HepG2 (cell line): ENCODE data around the gene CACNA2D3. TPM values are rescaled to one million over a fixed set of nuclear protein-coding genes. Genes with fewer than 3 reads are reported as not detected.

Experiments used
- ATAC-seq: fragments of 200-7000 bp; cut with Tn5 transposase; 3 replicates; pipeline ENCODE4 v1.9.1; 2020; ENCODE audit warnings: mild to moderate bottlenecking, moderate library complexity
- BruUV-seq: library from RNA; stranded (reverse); fragments of 400-500 nt; replicated peaks from 2 replicates; lab custom pipeline; 2021; lab: Mats Ljungman, UMichigan
- CTCF ChIA-PET: fragments of 300-600 bp; formaldehyde crosslinking; extraction: SDS; loops from one replicate; lab custom pipeline; 2021; ENCODE audit warnings: low total read pairs, inconsistent platforms, low intra/inter-chr PET ratio; lab: Yijun Ruan, JAX
- POLR2A ChIA-PET: fragments of 350-600 bp; sonication (Branson Sonifier 250); formaldehyde crosslinking; loops from one replicate; lab custom pipeline; 2020; ENCODE audit warnings: antibody characterized with exemption, inconsistent platforms; lab: Yijun Ruan, JAX
- DNase-seq: peaks from one replicate; pipeline ENCODE4 v3.0.0-alpha.2; 2015; ENCODE audit warnings: low spot score
- FAIRE-seq: peaks from 3 replicates; lab custom pipeline; 2011; peaks lifted over from hg19 to GRCh38; lab: Jason Lieb, UNC
- H2AFZ ChIP-seq: one replicate; pipeline ENCODE4 v1.6.1; 2011; ENCODE audit warnings: low read length, inconsistent platforms
- H3K27ac ChIP-seq: fragments of 300-600 bp; 3 replicates; pipeline ENCODE4 v1.8.0; 2011; ENCODE audit warnings: mixed run types, mild to moderate bottlenecking, mixed read lengths, low read length, inconsistent platforms; ENCODE audit not compliant: insufficient read depth; ENCODE audit errors: extremely low read length
- H3K27me3 ChIP-seq, 2 experiments: fragments of 200-600 bp in 1 of 2; 2 replicates in 1 of 2; 3 replicates in 1 of 2; pipeline versions ENCODE4 v1.6.0 to v1.8.0; 2011; ENCODE audit warnings: low read length in 2 of 2, mild to moderate bottlenecking in 2 of 2, moderate library complexity in 2 of 2, inconsistent platforms in 1 of 2; ENCODE audit not compliant: insufficient read depth in 2 of 2, control insufficient read depth in 1 of 2
- H3K36me3 ChIP-seq, 2 experiments: fragments of 200-600 bp in 1 of 2; replicated peaks in 1 of 2; 2 replicates in 1 of 2; 3 replicates in 1 of 2; pipeline versions ENCODE4 v1.5.1 to v1.8.0; 2011; ENCODE audit warnings: low read length in 2 of 2, inconsistent platforms in 1 of 2; ENCODE audit not compliant: insufficient read depth in 2 of 2, control insufficient read depth in 1 of 2
- H3K4me1 ChIP-seq: 2 replicates; pipeline ENCODE4 v1.5.1; 2012; ENCODE audit warnings: low read length, inconsistent platforms; ENCODE audit not compliant: insufficient read depth
- H3K4me2 ChIP-seq: 2 replicates; pipeline ENCODE4 v1.6.0; 2011; ENCODE audit warnings: low read depth, low read length, inconsistent platforms
- H3K4me3 ChIP-seq, 3 experiments: fragments of 200-600 bp in 1 of 3; sonication (generic), shearing (Covaris generic) in 1 of 3; replicated peaks in 1 of 3; 2 replicates each; pipeline ENCODE4 v1.5.1; 2011 to 2016; ENCODE audit warnings: low read length in 3 of 3, inconsistent platforms in 2 of 3, low read depth in 2 of 3, mild to moderate bottlenecking in 2 of 3, control low read depth in 1 of 3, mixed read lengths in 1 of 3; ENCODE audit not compliant: insufficient read depth in 1 of 3
- H3K79me2 ChIP-seq: one replicate; pipeline ENCODE4 v1.6.1; 2011; ENCODE audit warnings: low read length, inconsistent platforms; ENCODE audit not compliant: insufficient read depth
- H3K9ac ChIP-seq: 2 replicates; pipeline ENCODE4 v1.6.0; 2011; ENCODE audit warnings: mild to moderate bottlenecking, low read depth, low read length, inconsistent platforms; ENCODE audit not compliant: insufficient read depth
- H3K9me3 ChIP-seq: 2 replicates; pipeline ENCODE4 v1.5.1; 2012; ENCODE audit warnings: mild to moderate bottlenecking, low read length
- H4K20me1 ChIP-seq: 2 replicates; pipeline ENCODE4 v1.6.0; 2011; ENCODE audit warnings: inconsistent platforms, mild to moderate bottlenecking, low read length, moderate library complexity; ENCODE audit not compliant: insufficient read depth
- BORCS8-MEF2B ChIP-seq: sonication (generic); formaldehyde crosslinking; IDR thresholded peaks from 2 replicates; pipeline ENCODE4 v1.8.0; 2022; ENCODE audit warnings: mild to moderate bottlenecking, missing genetic modification reagents
- CBX5 ChIP-seq: sonication (generic); formaldehyde crosslinking; IDR thresholded peaks from 2 replicates; pipeline ENCODE4 v1.4.0; 2020; ENCODE audit warnings: missing genetic modification reagents, borderline replicate concordance
- FIP1L1 ChIP-seq: fragments of 200-400 bp; formaldehyde crosslinking; IDR thresholded peaks from 2 replicates; pipeline ENCODE4 v1.6.1; 2018; ENCODE audit warnings: low read depth, mild to moderate bottlenecking, low read length, moderate library complexity, borderline replicate concordance; ENCODE audit not compliant: insufficient read depth
- HES4 ChIP-seq: sonication (generic); formaldehyde crosslinking; IDR thresholded peaks from 2 replicates; pipeline ENCODE4 v1.9.0; 2021; ENCODE audit warnings: mild to moderate bottlenecking, missing genetic modification reagents, borderline replicate concordance
- IRX3 ChIP-seq: sonication (generic); formaldehyde crosslinking; IDR thresholded peaks from 2 replicates; pipeline ENCODE4 v1.8.1; 2023; ENCODE audit warnings: mild to moderate bottlenecking, low read depth, missing genetic modification reagents, borderline replicate concordance
- MIER2 ChIP-seq: IDR thresholded peaks from 2 replicates; pipeline ENCODE4 v1.6.1; 2016; ENCODE audit warnings: missing biosample characterization, missing genetic modification reagents
- NFIC ChIP-seq: IDR thresholded peaks from 2 replicates; pipeline ENCODE4 v1.6.1; 2012; ENCODE audit warnings: mild to moderate bottlenecking, low read length, inconsistent platforms
- PRMT3 ChIP-seq: sonication (generic); formaldehyde crosslinking; IDR thresholded peaks from 2 replicates; pipeline ENCODE4 v1.8.1; 2022; ENCODE audit warnings: low read depth, mild to moderate bottlenecking, moderate library complexity, missing genetic modification reagents, borderline replicate concordance
- SP1 ChIP-seq, 2 experiments: fragments of 450-650 bp in 1 of 2; sonication (generic) in 1 of 2; formaldehyde crosslinking in 1 of 2; IDR thresholded peaks; 2 replicates each; pipeline versions ENCODE4 v1.4.0 to v1.6.1; 2016 to 2020; ENCODE audit warnings: missing genetic modification reagents in 1 of 2
- SPEN ChIP-seq: sonication (generic); formaldehyde crosslinking; IDR thresholded peaks from 2 replicates; pipeline ENCODE4 v1.5.1; 2020; ENCODE audit warnings: low read depth, mild to moderate bottlenecking, missing genetic modification reagents
- ZNF460 ChIP-seq: sonication (generic); formaldehyde crosslinking; IDR thresholded peaks from 2 replicates; pipeline ENCODE4 v1.5.1; 2020; ENCODE audit warnings: missing genetic modification reagents, mild to moderate bottlenecking, borderline replicate concordance
- ZNF879 ChIP-seq: sonication (generic); formaldehyde crosslinking; IDR thresholded peaks from 2 replicates; pipeline ENCODE4 v1.8.1; 2023; ENCODE audit warnings: missing genetic modification reagents
- ZSCAN20 ChIP-seq: sonication (generic); formaldehyde crosslinking; IDR thresholded peaks from 2 replicates; pipeline ENCODE4 v1.4.0; 2020; ENCODE audit warnings: missing genetic modification reagents, mild to moderate bottlenecking, borderline replicate concordance
- in situ Hi-C: cut with HindIII; loops from 2 replicates; pipeline ENCODE4 v1.10.0; 2017; ENCODE audit warnings: low pct_unique_long_range_greater_than_20kb; ENCODE audit not compliant: extremely low pct_ligation_motif_present
- intact Hi-C: fragments of 100-400 bp; cut with micrococcal nuclease; formaldehyde crosslinking; loops from one replicate; pipeline ENCODE4 v1.10.0; 2022; ENCODE audit not compliant: unreplicated experiment
- polyA plus RNA-seq, 8 experiments: library from polyadenylated mRNA; depleted of rRNA in 3 of 8; stranded (reverse) in 7 of 8; unstranded in 1 of 8; fragments of >200 nt; fragmentation: Illumina TruSeq in 4 of 8; extraction: Trizol in 4 of 8; gene quantifications; 2 replicates each; pipeline versions ENCODE4 v1.2.1 to v1.2.3, GENCODE V29; 2011 to 2016; ENCODE audit warnings: low read depth in 4 of 8, missing spikeins in 1 of 8, mixed read lengths in 1 of 8; ENCODE audit not compliant: insufficient read depth in 1 of 8
- total RNA-seq, 5 experiments: library from RNA; depleted of rRNA; stranded (reverse); fragments of >200 nt; fragmentation: Illumina TruSeq; extraction: Trizol; gene quantifications; 2 replicates each; pipeline ENCODE4 v1.2.3, GENCODE V29; 2016; ENCODE audit warnings: low read depth in 1 of 5
- TF ChIP-seq, protein P1 (sequence below): sonication (generic); formaldehyde crosslinking; IDR thresholded peaks from 2 replicates; pipeline ENCODE4 v1.4.0; 2020; ENCODE audit warnings: missing genetic modification reagents
- TF ChIP-seq, protein P2 (sequence below): sonication (generic); formaldehyde crosslinking; IDR thresholded peaks from 2 replicates; pipeline ENCODE4 v1.4.0; 2020; ENCODE audit warnings: missing genetic modification reagents

Gene CACNA2D3
- total and polyA plus RNA-seq, 2 of the 13 experiments (the other 11 are each of a cell fraction or from before 2014, with no cell fraction given) = not detected

DNA sequence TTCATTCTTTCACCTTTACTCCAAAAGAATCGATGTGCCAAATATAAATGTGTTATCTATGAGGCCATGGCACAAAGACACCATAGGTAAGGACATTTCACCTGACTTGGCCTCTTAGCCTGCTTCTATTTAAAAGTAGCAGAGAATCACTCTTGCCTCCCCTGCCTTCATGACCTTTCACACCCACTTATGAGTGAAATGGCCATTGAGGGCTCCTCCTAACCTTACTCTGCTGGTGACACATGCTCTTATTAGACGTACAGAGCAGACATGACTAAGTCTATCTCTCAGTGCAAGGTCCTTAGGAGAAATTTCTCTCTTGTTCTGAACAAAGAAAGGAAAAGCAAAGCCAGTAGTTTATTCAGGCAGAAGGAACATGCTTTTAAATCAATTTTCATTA lies 654.8 kb downstream of the CACNA2D3 start (continued):
- TF ChIP-seq, protein P1, sequence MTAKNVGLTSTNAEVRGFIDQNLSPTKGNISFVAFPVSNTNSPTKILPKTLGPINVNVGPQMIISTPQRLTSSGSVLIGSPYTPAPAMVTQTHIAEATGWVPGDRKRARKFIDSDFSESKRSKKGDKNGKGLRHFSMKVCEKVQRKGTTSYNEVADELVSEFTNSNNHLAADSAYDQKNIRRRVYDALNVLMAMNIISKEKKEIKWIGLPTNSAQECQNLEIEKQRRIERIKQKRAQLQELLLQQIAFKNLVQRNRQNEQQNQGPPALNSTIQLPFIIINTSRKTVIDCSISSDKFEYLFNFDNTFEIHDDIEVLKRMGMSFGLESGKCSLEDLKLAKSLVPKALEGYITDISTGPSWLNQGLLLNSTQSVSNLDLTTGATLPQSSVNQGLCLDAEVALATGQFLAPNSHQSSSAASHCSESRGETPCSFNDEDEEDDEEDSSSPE = no peak
- TF ChIP-seq HES4 (CRISPR knock-in tag) = no peak
- no peak for TF ChIP-seq ZNF879 (CRISPR knock-in tag)

DNA sequence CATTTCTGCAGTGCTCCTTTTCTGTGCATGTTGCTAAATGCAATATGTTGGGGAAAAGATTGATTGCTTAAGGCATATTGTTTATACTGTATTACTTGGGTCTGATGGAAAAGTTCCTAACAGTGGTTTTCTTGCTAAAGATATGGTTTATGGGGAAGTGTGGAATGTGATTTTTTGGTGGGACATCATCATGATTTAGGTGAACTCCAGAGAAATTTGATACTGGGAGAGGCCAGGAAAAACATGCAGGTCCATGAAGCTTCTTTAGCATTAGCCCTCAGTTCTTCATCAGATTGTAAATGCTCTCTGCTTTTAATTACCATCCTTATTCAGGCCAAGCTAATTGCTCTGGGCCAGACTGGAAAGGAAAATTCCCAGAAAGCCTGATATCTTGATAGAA lies 658.0 kb downstream of the CACNA2D3 start:
- Histone ChIP-seq H2AFZ (no peak overlapping the region), H3K4me3 (no peak overlapping the region), H3K4me2 (no peak overlapping the region), H3K9ac (no peak overlapping the region), H3K27ac (no peak overlapping the region), H3K27me3 (peaks cover 0 to 3% of the 10 kb centered on the region in 2 experiments; a peak in 1 of 5 replicates), H3K79me2 (no peaks in the 10 kb centered on the region), H4K20me1 (no peaks in the 10 kb centered on the region), H3K36me3 (no peaks in the 10 kb centered on the region), H3K9me3 (no peaks in the 10 kb centered on the region), H3K4me1 (no peaks in the 10 kb centered on the region)
- ChIA-PET POLR2A (no interaction called here), CTCF (no interaction called here)
- intact Hi-C loops = no loop called here
- FAIRE-seq (no peak), ATAC-seq (no peak), DNase-seq (no peak)
- in situ Hi-C loops = no loop called here
- no TSS peak for BruUV-seq
- TF ChIP-seq IRX3 (no peak), SPEN (CRISPR knock-in tag) (no peak), NFIC (no peak), ZSCAN20 (CRISPR knock-in tag) (no peak), FIP1L1 (no peak), ZNF460 (CRISPR knock-in tag) (no peak), SP1 (IDR thresholded peaks at IDR 0.05) (no peak), SP1 (CRISPR knock-in tag; IDR thresholded peaks at IDR 0.05) (no peak), PRMT3 (CRISPR knock-in tag) (no peak), BORCS8-MEF2B (CRISPR knock-in tag) (no peak), CBX5 (CRISPR knock-in tag) (no peak), MIER2 (CRISPR knock-in tag) (no peak)
- TF ChIP-seq, protein P2, sequence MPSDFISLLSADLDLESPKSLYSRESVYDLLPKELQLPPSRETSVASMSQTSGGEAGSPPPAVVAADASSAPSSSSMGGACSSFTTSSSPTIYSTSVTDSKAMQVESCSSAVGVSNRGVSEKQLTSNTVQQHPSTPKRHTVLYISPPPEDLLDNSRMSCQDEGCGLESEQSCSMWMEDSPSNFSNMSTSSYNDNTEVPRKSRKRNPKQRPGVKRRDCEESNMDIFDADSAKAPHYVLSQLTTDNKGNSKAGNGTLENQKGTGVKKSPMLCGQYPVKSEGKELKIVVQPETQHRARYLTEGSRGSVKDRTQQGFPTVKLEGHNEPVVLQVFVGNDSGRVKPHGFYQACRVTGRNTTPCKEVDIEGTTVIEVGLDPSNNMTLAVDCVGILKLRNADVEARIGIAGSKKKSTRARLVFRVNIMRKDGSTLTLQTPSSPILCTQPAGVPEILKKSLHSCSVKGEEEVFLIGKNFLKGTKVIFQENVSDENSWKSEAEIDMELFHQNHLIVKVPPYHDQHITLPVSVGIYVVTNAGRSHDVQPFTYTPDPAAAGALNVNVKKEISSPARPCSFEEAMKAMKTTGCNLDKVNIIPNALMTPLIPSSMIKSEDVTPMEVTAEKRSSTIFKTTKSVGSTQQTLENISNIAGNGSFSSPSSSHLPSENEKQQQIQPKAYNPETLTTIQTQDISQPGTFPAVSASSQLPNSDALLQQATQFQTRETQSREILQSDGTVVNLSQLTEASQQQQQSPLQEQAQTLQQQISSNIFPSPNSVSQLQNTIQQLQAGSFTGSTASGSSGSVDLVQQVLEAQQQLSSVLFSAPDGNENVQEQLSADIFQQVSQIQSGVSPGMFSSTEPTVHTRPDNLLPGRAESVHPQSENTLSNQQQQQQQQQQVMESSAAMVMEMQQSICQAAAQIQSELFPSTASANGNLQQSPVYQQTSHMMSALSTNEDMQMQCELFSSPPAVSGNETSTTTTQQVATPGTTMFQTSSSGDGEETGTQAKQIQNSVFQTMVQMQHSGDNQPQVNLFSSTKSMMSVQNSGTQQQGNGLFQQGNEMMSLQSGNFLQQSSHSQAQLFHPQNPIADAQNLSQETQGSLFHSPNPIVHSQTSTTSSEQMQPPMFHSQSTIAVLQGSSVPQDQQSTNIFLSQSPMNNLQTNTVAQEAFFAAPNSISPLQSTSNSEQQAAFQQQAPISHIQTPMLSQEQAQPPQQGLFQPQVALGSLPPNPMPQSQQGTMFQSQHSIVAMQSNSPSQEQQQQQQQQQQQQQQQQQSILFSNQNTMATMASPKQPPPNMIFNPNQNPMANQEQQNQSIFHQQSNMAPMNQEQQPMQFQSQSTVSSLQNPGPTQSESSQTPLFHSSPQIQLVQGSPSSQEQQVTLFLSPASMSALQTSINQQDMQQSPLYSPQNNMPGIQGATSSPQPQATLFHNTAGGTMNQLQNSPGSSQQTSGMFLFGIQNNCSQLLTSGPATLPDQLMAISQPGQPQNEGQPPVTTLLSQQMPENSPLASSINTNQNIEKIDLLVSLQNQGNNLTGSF (CRISPR knock-in tag) = no peak
- TF ChIP-seq, protein P1 = no peak
